ENCODE measurements around the gene BCL2. TPM values are rescaled to one million over a fixed set of nuclear protein-coding genes. Genes with fewer than 3 reads are reported as not detected.

The BCL2 gene
- total RNA-seq, 1 donor from 2014 or later, result 4.9 TPM

GRCh38 chr18:63179422-63179821 lies 140.1 kb downstream of the BCL2 start:
- Mint-ChIP-seq H3K36me3 (peaks cover 6% of the 10 kb centered on the region), H3K4me1 (peaks cover 59% of the 10 kb centered on the region), H3K27me3 (ENCODE audit: insufficient read depth, low read depth) (peaks cover 9% of the 10 kb centered on the region), H3K4me3 (peak overlapping the region; percentile 15), H3K9me3 (peaks cover 8% of the 10 kb centered on the region), H3K27ac (peak overlapping the region; percentile 97)
- no peak overlapping the region for H3K27ac ChIP-seq
- H3K36me3 ChIP-seq, result no peaks in the 10 kb centered on the region
- no peak overlapping the region for H3K9ac ChIP-seq
- H3K4me1 ChIP-seq, result peaks cover 25% of the 10 kb centered on the region
- no peaks in the 10 kb centered on the region for H4K20me1 ChIP-seq (ENCODE audit: low read depth)
- H3K4me3 ChIP-seq, result no peak overlapping the region
- DNase-seq (ENCODE audit: low spot score), result no peak
- no peak overlapping the region for H2AFZ ChIP-seq (replicated peaks)
- no peaks in the 10 kb centered on the region for H3K9me3 ChIP-seq (ENCODE audit: low read depth)
- no peak overlapping the region for H3K4me2 ChIP-seq
- no peaks in the 10 kb centered on the region for H3F3A ChIP-seq (ENCODE audit: low read depth)
- no peaks in the 10 kb centered on the region for H3K79me2 ChIP-seq (ENCODE audit: low read depth)
- H3K27me3 ChIP-seq, result no peaks in the 10 kb centered on the region
- no peak for TF ChIP-seq CTCF (IDR thresholded peaks at IDR 0.05)
- no peak for TF ChIP-seq EZH2 (IDR thresholded peaks at IDR 0.05)
- TF ChIP-seq EZH2phosphoT487 (IDR thresholded peaks at IDR 0.05), result no peak

- H3K4me2 ChIP-seq, result no peak overlapping the region
- TF ChIP-seq CTCF (IDR thresholded peaks at IDR 0.05) (no peak), EZH2 (IDR thresholded peaks at IDR 0.05) (no peak), EZH2phosphoT487 (IDR thresholded peaks at IDR 0.05) (no peak)
- no peaks in the 10 kb centered on the region for H3K27me3 ChIP-seq
- H3K9me3 ChIP-seq (ENCODE audit: low read depth), result no peaks in the 10 kb centered on the region
- no peaks in the 10 kb centered on the region for H4K20me1 ChIP-seq (ENCODE audit: low read depth)
- H3K4me3 Mint-ChIP-seq, result peak overlapping the region; percentile 66
- no peak for DNase-seq (ENCODE audit: low spot score)
- H3K79me2 ChIP-seq (ENCODE audit: low read depth), result no peaks in the 10 kb centered on the region
- no peak overlapping the region for H3K4me3 ChIP-seq
- no peaks in the 10 kb centered on the region for H3K36me3 ChIP-seq
- peaks cover 6% of the 10 kb centered on the region for H3K36me3 Mint-ChIP-seq
- peaks cover 8% of the 10 kb centered on the region for H3K9me3 Mint-ChIP-seq
- H3K27ac ChIP-seq, result no peak overlapping the region
- H3K9ac ChIP-seq, result no peak overlapping the region
- H3K4me1 Mint-ChIP-seq, result peaks cover 59% of the 10 kb centered on the region
- H3K27ac Mint-ChIP-seq, result peak overlapping the region; percentile 97
- peaks cover 25% of the 10 kb centered on the region for H3K4me1 ChIP-seq
- peaks cover 9% of the 10 kb centered on the region for H3K27me3 Mint-ChIP-seq (ENCODE audit: insufficient read depth, low read depth)
- H2AFZ ChIP-seq (replicated peaks), result no peak overlapping the region
- no peaks in the 10 kb centered on the region for H3F3A ChIP-seq (ENCODE audit: low read depth)
Measured at GRCh38 chr18:63178971-63179370, 140.6 kb downstream of the BCL2 start.

- Histone ChIP-seq H3K27ac (no peak overlapping the region), H4K20me1 (ENCODE audit: low read depth) (no peaks in the 10 kb centered on the region), H3K27me3 (no peaks in the 10 kb centered on the region), H3K4me1 (peaks cover 25% of the 10 kb centered on the region), H3K9me3 (ENCODE audit: low read depth) (no peaks in the 10 kb centered on the region), H2AFZ (replicated peaks) (no peak overlapping the region), H3F3A (ENCODE audit: low read depth) (no peaks in the 10 kb centered on the region), H3K4me3 (no peak overlapping the region), H3K4me2 (peak overlapping the region; percentile 44), H3K9ac (no peak overlapping the region), H3K79me2 (ENCODE audit: low read depth) (no peaks in the 10 kb centered on the region), H3K36me3 (no peaks in the 10 kb centered on the region)
- H3K4me1 Mint-ChIP-seq, result peaks cover 58% of the 10 kb centered on the region
- peaks cover 6% of the 10 kb centered on the region for H3K36me3 Mint-ChIP-seq
- DNase-seq (ENCODE audit: low spot score), result peak; percentile 38
- TF ChIP-seq EZH2phosphoT487 (IDR thresholded peaks at IDR 0.05) (no peak), CTCF (IDR thresholded peaks at IDR 0.05) (no peak), EZH2 (IDR thresholded peaks at IDR 0.05) (no peak)
- peaks cover 8% of the 10 kb centered on the region for H3K9me3 Mint-ChIP-seq
- H3K27ac Mint-ChIP-seq, result peak overlapping the region; percentile 97
- H3K4me3 Mint-ChIP-seq, result peak overlapping the region; percentile 44
- H3K27me3 Mint-ChIP-seq (ENCODE audit: insufficient read depth, low read depth), result peaks cover 9% of the 10 kb centered on the region
Measured at GRCh38 chr18:63177919-63178821, 141.4 kb downstream of the BCL2 start.
